Measurements from ENCODE around the gene AP1M2.

The AP1M2 gene

DNA sequence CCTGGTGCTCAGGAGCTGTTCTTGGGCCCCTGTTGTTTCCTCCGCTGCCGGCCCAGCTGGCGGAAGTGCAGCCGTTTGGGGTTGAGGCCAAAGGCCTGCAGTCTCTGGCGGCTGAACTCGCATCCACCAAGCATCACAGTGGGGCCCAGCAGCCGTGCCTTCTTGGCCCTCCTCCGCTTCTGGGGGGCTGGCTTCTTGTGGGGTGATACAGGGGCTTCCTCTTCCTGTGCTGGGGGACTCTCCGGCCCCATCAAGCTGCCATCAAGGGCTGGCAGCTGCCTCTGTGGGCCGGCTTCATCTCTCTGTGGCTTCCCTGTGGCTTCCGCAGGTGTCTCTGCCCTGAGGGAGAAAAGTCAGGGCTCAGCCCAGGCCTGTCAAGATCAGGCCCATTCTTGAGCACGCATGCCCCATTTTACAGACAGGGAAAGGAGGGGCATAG is 33.1 kb downstream of the AP1M2 start:
- H3K9ac ChIP-seq (ENCODE audit: low read length), result no peak overlapping the region
- H3K23ac ChIP-seq (ENCODE audit: low read length), result no peak overlapping the region
- H3K14ac ChIP-seq (ENCODE audit: low read length), result no peak overlapping the region
- H3K36me3 ChIP-seq (ENCODE audit: control insufficient read depth in 1 of 2, insufficient read depth in 2 of 2, low read length in 2 of 2), result peaks cover 54 to 63% of the 10 kb centered on the region in 2 experiments
- H3K4me2 ChIP-seq (ENCODE audit: low read length), result no peak overlapping the region
- H3K4me1 ChIP-seq (ENCODE audit: control insufficient read depth in 1 of 2, insufficient read depth in 2 of 2, low read length in 2 of 2), result no peaks in the 10 kb centered on the region
- H3K27me3 ChIP-seq (ENCODE audit: insufficient read depth, low read length), result no peaks in the 10 kb centered on the region
- H2AFZ ChIP-seq (ENCODE audit: insufficient read depth, low read length, poor library complexity), result no peak overlapping the region
- no peak overlapping the region for H3K4me3 ChIP-seq (ENCODE audit: low read depth, low read length)
- H4K8ac ChIP-seq (ENCODE audit: low read depth, low read length), result no peak overlapping the region
- no peak overlapping the region for H2BK12ac ChIP-seq (ENCODE audit: low read length)
- no peak overlapping the region for H4K91ac ChIP-seq (ENCODE audit: low read depth, low read length)
- no peak overlapping the region for H3K27ac ChIP-seq (ENCODE audit: low read depth, low read length)
- no CpG with 5 or more reads among the region's 12 CpGs for WGBS (ENCODE audit: extremely low coverage, insufficient coverage, insufficient read length)
- H2AK5ac ChIP-seq (ENCODE audit: low read length), result no peak overlapping the region
- no peak overlapping the region for H3K18ac ChIP-seq (ENCODE audit: low read length)
- H3K79me2 ChIP-seq (ENCODE audit: control insufficient read depth, insufficient read depth, low read length, poor library complexity), result no peaks in the 10 kb centered on the region
- no peak overlapping the region for H2BK5ac ChIP-seq (ENCODE audit: low read depth, low read length, poor library complexity)
- no peak overlapping the region for H2BK120ac ChIP-seq (ENCODE audit: insufficient read depth, low read length, poor library complexity)
- no peak overlapping the region for H4K12ac ChIP-seq (ENCODE audit: low read depth, low read length)
- H3K4ac ChIP-seq (ENCODE audit: low read depth, low read length), result no peak overlapping the region
- DNase-seq, result no peak
- peaks cover 5% of the 10 kb centered on the region for H3K9me3 ChIP-seq (ENCODE audit: insufficient read depth, low read depth, low read length)
- H3K79me1 ChIP-seq (ENCODE audit: low read length), result no peaks in the 10 kb centered on the region

DNA sequence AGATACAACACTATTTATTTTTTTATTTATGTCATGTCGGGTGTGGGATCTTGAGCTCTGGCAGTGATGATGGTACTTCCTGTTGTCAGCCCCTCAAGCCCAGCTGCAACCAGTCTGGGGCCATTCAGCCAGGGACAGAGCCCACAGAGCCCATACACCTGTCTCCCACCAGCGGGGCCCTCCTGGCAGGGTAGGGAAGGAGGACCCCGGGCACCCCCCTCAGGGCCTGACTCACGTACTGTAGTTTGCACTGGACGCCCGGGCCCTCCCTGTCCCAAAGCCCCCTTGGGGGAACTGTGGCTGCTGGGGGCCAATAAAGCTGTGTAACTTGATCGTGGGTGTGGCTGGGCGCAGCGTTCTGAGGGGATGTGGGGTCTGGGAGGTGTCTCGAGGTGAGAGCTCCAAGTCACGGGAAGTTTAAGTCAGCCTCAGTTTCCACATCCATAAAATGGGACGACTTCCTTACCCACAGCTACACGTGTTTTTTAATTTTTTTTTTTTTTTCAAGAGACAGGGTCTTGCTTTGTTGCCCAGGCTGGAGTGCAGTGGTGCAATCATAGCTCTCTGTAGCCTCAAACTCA is 33.9 kb downstream of the AP1M2 start:
- H3K4me3 ChIP-seq (ENCODE audit: low read depth, low read length), result no peak overlapping the region
- no peaks in the 10 kb centered on the region for H3K27me3 ChIP-seq (ENCODE audit: insufficient read depth, low read length)
- H2AFZ ChIP-seq (ENCODE audit: insufficient read depth, low read length, poor library complexity), result no peak overlapping the region
- no peak overlapping the region for H4K12ac ChIP-seq (ENCODE audit: low read depth, low read length)
- no peak overlapping the region for H2AK5ac ChIP-seq (ENCODE audit: low read length)
- H3K9me3 ChIP-seq (ENCODE audit: insufficient read depth, low read depth, low read length), result peaks cover 5% of the 10 kb centered on the region
- H3K79me1 ChIP-seq (ENCODE audit: low read length), result no peaks in the 10 kb centered on the region
- H3K14ac ChIP-seq (ENCODE audit: low read length), result no peak overlapping the region
- H3K9ac ChIP-seq (ENCODE audit: low read length), result no peak overlapping the region
- no peaks in the 10 kb centered on the region for H3K4me1 ChIP-seq (ENCODE audit: control insufficient read depth in 1 of 2, insufficient read depth in 2 of 2, low read length in 2 of 2)
- no peak for DNase-seq
- WGBS (ENCODE audit: extremely low coverage, insufficient coverage, insufficient read length), result no CpG with 5 or more reads among the region's 13 CpGs
- H3K23ac ChIP-seq (ENCODE audit: low read length), result no peak overlapping the region
- no peaks in the 10 kb centered on the region for H3K79me2 ChIP-seq (ENCODE audit: control insufficient read depth, insufficient read depth, low read length, poor library complexity)
- no peak overlapping the region for H2BK5ac ChIP-seq (ENCODE audit: low read depth, low read length, poor library complexity)
- H2BK12ac ChIP-seq (ENCODE audit: low read length), result no peak overlapping the region
- H3K27ac ChIP-seq (ENCODE audit: low read depth, low read length), result no peak overlapping the region
- H3K36me3 ChIP-seq (ENCODE audit: control insufficient read depth in 1 of 2, insufficient read depth in 2 of 2, low read length in 2 of 2), result peaks cover 54 to 67% of the 10 kb centered on the region in 2 experiments
- no peak overlapping the region for H4K91ac ChIP-seq (ENCODE audit: low read depth, low read length)
- no peak overlapping the region for H3K4me2 ChIP-seq (ENCODE audit: low read length)
- H3K4ac ChIP-seq (ENCODE audit: low read depth, low read length), result no peak overlapping the region
- no peak overlapping the region for H2BK120ac ChIP-seq (ENCODE audit: insufficient read depth, low read length, poor library complexity)
- H4K8ac ChIP-seq (ENCODE audit: low read depth, low read length), result no peak overlapping the region
- no peak overlapping the region for H3K18ac ChIP-seq (ENCODE audit: low read length)

DNA sequence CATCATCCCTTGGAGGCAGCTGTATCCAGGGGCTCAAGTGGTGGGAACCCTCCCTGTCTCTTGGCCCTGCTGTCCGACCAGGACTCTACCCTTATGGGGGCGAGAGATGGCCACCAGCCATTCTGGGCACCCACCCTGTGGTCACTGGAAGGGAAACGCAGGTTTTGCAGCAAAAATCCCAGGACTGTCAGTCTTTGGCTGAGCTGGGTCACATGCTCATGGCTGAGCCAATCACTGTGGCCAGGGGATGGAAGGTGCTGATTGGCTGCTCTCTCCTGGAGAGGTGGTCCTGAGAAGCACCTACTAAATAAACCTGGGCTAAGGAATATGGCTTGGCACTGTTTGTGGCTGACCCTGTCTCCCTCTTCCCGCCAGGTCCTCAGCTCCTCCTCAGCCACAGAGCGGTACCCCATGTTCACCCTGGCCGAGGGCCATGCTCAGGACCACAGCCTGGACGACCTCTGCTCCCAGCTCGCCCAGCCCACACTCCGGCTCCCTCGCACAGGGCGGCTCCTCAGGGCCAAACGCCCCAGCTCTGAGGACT is 34.5 kb downstream of the AP1M2 start:
- Histone ChIP-seq H3K9me3 (ENCODE audit: insufficient read depth, low read depth, low read length) (peaks cover 5% of the 10 kb centered on the region), H3K79me1 (ENCODE audit: low read length) (no peaks in the 10 kb centered on the region), H3K4me1 (ENCODE audit: control insufficient read depth in 1 of 2, insufficient read depth in 2 of 2, low read length in 2 of 2) (no peaks in the 10 kb centered on the region), H3K9ac (ENCODE audit: low read length) (no peak overlapping the region), H4K12ac (ENCODE audit: low read depth, low read length) (no peak overlapping the region), H4K91ac (ENCODE audit: low read depth, low read length) (no peak overlapping the region), H3K18ac (ENCODE audit: low read length) (no peak overlapping the region), H2BK120ac (ENCODE audit: insufficient read depth, low read length, poor library complexity) (no peak overlapping the region), H3K27me3 (ENCODE audit: insufficient read depth, low read length) (no peaks in the 10 kb centered on the region), H3K4me2 (ENCODE audit: low read length) (no peak overlapping the region), H3K14ac (ENCODE audit: low read length) (no peak overlapping the region), H4K8ac (ENCODE audit: low read depth, low read length) (no peak overlapping the region), H3K4me3 (ENCODE audit: low read depth, low read length) (no peak overlapping the region), H2AK5ac (ENCODE audit: low read length) (no peak overlapping the region), H3K36me3 (ENCODE audit: control insufficient read depth in 1 of 2, insufficient read depth in 2 of 2, low read length in 2 of 2) (peaks cover 48 to 61% of the 10 kb centered on the region in 2 experiments), H2BK5ac (ENCODE audit: low read depth, low read length, poor library complexity) (no peak overlapping the region), H3K4ac (ENCODE audit: low read depth, low read length) (no peak overlapping the region), H2AFZ (ENCODE audit: insufficient read depth, low read length, poor library complexity) (no peak overlapping the region), H3K23ac (ENCODE audit: low read length) (no peak overlapping the region), H2BK12ac (ENCODE audit: low read length) (no peak overlapping the region), H3K79me2 (ENCODE audit: control insufficient read depth, insufficient read depth, low read length, poor library complexity) (no peaks in the 10 kb centered on the region), H3K27ac (ENCODE audit: low read depth, low read length) (no peak overlapping the region)
- no peak for DNase-seq
- WGBS (ENCODE audit: extremely low coverage, insufficient coverage, insufficient read length), result no CpG with 5 or more reads among the region's 12 CpGs

DNA sequence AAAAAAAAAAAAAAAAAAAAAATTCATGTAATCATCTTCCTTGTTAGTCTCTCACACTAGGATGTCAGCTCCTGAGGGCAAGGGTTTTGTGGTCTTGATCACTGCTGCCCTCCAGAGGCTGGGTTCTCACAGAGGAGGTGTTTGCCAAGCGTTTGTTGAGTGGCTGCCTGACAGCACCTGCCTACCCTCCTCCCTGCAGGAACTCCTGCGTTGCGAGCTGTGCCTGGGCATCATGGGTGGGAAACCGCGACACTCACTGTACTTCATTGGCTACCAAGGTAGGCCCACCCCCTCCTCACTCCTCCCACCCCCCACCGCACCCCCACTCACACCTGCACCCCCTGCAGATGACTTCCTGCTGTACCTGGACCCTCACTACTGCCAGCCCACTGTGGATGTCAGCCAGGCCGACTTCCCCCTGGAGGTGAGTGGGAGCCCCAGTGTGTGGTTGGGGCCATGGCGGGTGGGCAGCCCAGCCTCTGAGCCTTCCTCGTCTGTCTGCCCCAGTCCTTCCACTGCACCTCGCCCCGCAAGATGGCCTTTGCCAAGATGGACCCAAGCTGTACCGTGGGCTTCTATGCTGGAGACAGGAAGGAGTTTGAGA is 35.3 kb downstream of the AP1M2 start:
- H4K91ac ChIP-seq (ENCODE audit: low read depth, low read length), result no peak overlapping the region
- H3K79me1 ChIP-seq (ENCODE audit: low read length), result no peaks in the 10 kb centered on the region
- H2AFZ ChIP-seq (ENCODE audit: insufficient read depth, low read length, poor library complexity), result no peak overlapping the region
- no peak overlapping the region for H2BK12ac ChIP-seq (ENCODE audit: low read length)
- H3K27ac ChIP-seq (ENCODE audit: low read depth, low read length), result no peak overlapping the region
- H2AK5ac ChIP-seq (ENCODE audit: low read length), result no peak overlapping the region
- peak; percentile 84 to 89 for DNase-seq
- no peak overlapping the region for H2BK5ac ChIP-seq (ENCODE audit: low read depth, low read length, poor library complexity)
- peaks cover 49 to 63% of the 10 kb centered on the region in 2 experiments for H3K36me3 ChIP-seq (ENCODE audit: control insufficient read depth in 1 of 2, insufficient read depth in 2 of 2, low read length in 2 of 2)
- no peaks in the 10 kb centered on the region for H3K79me2 ChIP-seq (ENCODE audit: control insufficient read depth, insufficient read depth, low read length, poor library complexity)
- H3K4ac ChIP-seq (ENCODE audit: low read depth, low read length), result no peak overlapping the region
- no peak overlapping the region for H3K23ac ChIP-seq (ENCODE audit: low read length)
- H3K27me3 ChIP-seq (ENCODE audit: insufficient read depth, low read length), result no peaks in the 10 kb centered on the region
- no peak overlapping the region for H2BK120ac ChIP-seq (ENCODE audit: insufficient read depth, low read length, poor library complexity)
- no peak overlapping the region for H4K8ac ChIP-seq (ENCODE audit: low read depth, low read length)
- no peak overlapping the region for H3K14ac ChIP-seq (ENCODE audit: low read length)
- no CpG with 5 or more reads among the region's 12 CpGs for WGBS (ENCODE audit: extremely low coverage, insufficient coverage, insufficient read length)
- H3K4me3 ChIP-seq (ENCODE audit: low read depth, low read length), result no peak overlapping the region
- no peak overlapping the region for H3K4me2 ChIP-seq (ENCODE audit: low read length)
- no peak overlapping the region for H4K12ac ChIP-seq (ENCODE audit: low read depth, low read length)
- no peak overlapping the region for H3K18ac ChIP-seq (ENCODE audit: low read length)
- no peaks in the 10 kb centered on the region for H3K4me1 ChIP-seq (ENCODE audit: control insufficient read depth in 1 of 2, insufficient read depth in 2 of 2, low read length in 2 of 2)
- H3K9ac ChIP-seq (ENCODE audit: low read length), result no peak overlapping the region
- peaks cover 3% of the 10 kb centered on the region for H3K9me3 ChIP-seq (ENCODE audit: insufficient read depth, low read depth, low read length)
